ENCODE measurements around the gene UBE2C. TPM values are rescaled to one million over a fixed set of nuclear protein-coding genes. Genes with fewer than 3 reads are reported as not detected.
A peak's percentile ranks its signal among the peaks of the same experiment; 100 is the strongest.

Gene UBE2C
- total RNA-seq, 1 experiment from 2014 or later: 268 TPM

GRCh38 chr20:45833883-45834796 lies 21.7 kb downstream of the UBE2C start:
- Mint-ChIP-seq H3K4me3 (peak overlapping the region; percentile 75 to 88), H3K4me1 (peaks cover 23 to 25% of the 10 kb centered on the region in 2 experiments), H3K27me3 (ENCODE audit: low read depth) (no peaks in the 10 kb centered on the region), H3K9me3 (no peaks in the 10 kb centered on the region), H3K36me3 (ENCODE audit: insufficient read depth in 1 of 3, low read depth in 3 of 3) (peaks cover 2 to 31% (median 29%) of the 10 kb centered on the region in 3 experiments; a peak in 6 of 7 replicates), H3K27ac (peak overlapping the region in 1 of 3 experiments; percentile 52; a peak in 1 of 7 replicates)
- Histone ChIP-seq H3K27ac (ENCODE audit: insufficient read length, low read depth, low read length) (no peak overlapping the region), H3K14ac (ENCODE audit: insufficient read depth, low read length) (peak overlapping the region; percentile 78), H3K9me3 (ENCODE audit: control insufficient read depth, low read depth, low read length) (no peaks in the 10 kb centered on the region), H2BK120ac (ENCODE audit: low read depth, low read length, poor library complexity, severe bottlenecking) (no peak overlapping the region), H3K9ac (ENCODE audit: extremely low read depth, insufficient read length, low read length) (peak overlapping the region; percentile 67), H3K4me2 (ENCODE audit: insufficient read depth, insufficient read length, low read length) (peak overlapping the region; percentile 80), H3T11ph (ENCODE audit: low read length) (no peak overlapping the region), H2BK15ac (ENCODE audit: low read depth, low read length) (no peak overlapping the region), H3K18ac (ENCODE audit: insufficient read length, low read depth, low read length) (peak overlapping the region; percentile 68), H3K56ac (ENCODE audit: insufficient read length, low read depth, low read length) (no peak overlapping the region), H4K5ac (ENCODE audit: insufficient read length, low read depth, low read length) (no peak overlapping the region), H3K27me3 (ENCODE audit: insufficient read depth, low read length) (no peaks in the 10 kb centered on the region), H3K23me2 (ENCODE audit: insufficient read length, low read depth, low read length, poor library complexity, severe bottlenecking) (peaks cover 9% of the 10 kb centered on the region), H4K91ac (ENCODE audit: insufficient read length, low read depth, low read length) (no peak overlapping the region), H3K79me1 (ENCODE audit: insufficient read depth, low read depth, low read length, poor library complexity, severe bottlenecking) (peaks cover 5% of the 10 kb centered on the region), H4K8ac (replicated peaks; ENCODE audit: insufficient read length, low read depth, low read length) (no peak overlapping the region), H3K4me1 (ENCODE audit: insufficient read depth, low read length) (peaks cover 4% of the 10 kb centered on the region; the same call in 1 of the 2 replicates), H3K79me2 (ENCODE audit: insufficient read depth, low read length) (no peaks in the 10 kb centered on the region), H3K23ac (ENCODE audit: insufficient read length, low read depth, low read length) (no peak overlapping the region), H2BK5ac (ENCODE audit: insufficient read length, low read length) (no peak overlapping the region), H2BK20ac (ENCODE audit: low read depth, low read length, poor library complexity, severe bottlenecking) (no peak overlapping the region), H2BK12ac (ENCODE audit: insufficient read length, low read depth, low read length) (peak overlapping the region; percentile 17), H2AFZ (ENCODE audit: low read length) (no peak overlapping the region), H2AK5ac (ENCODE audit: insufficient read length, low read length) (no peak overlapping the region), H3K4ac (ENCODE audit: low read depth, low read length) (no peak overlapping the region), H4K20me1 (ENCODE audit: control insufficient read depth, insufficient read depth, insufficient read length) (no peaks in the 10 kb centered on the region)
- TF ChIP-seq CTCF (conservative IDR thresholded peaks at IDR 0.05): no peak
- DNase-seq: peak; percentile 89
- no CpG with 5 or more reads among the region's 71 CpGs for WGBS (ENCODE audit: extremely low coverage, insufficient read length, low lambda C conversion rate)
